Astrocyte of the spinal cord (primary cell): ENCODE data around the gene RABEP2.
A peak's percentile ranks its signal among the peaks of the same experiment; 100 is the strongest.
"Not testable (repeated sequence)": the region's sequence is repeated elsewhere in the genome, so short reads cannot be mapped to it uniquely, and the experiment has no call there.

ENCODE experiments used
- DNase-seq: peaks from one replicate; pipeline ENCODE4 v3.0.0; 2011; ENCODE audit warnings: low read depth, low spot score
- H3K4me3 ChIP-seq: 2 replicates; pipeline ENCODE4 v1.5.1; 2011; ENCODE audit warnings: low read depth, mild to moderate bottlenecking, low read length, moderate library complexity
- in situ Hi-C: cut with HindIII; loops from 2 replicates; pipeline ENCODE4 v1.10.0; 2017; ENCODE audit warnings: low sequenced_read_pairs
- TF ChIP-seq, protein P1 (sequence below): IDR thresholded peaks from 2 replicates; pipeline ENCODE4 v1.5.1; 2012; ENCODE audit warnings: low read depth, mild to moderate bottlenecking, low read length, inconsistent platforms

Gene RABEP2

DNA sequence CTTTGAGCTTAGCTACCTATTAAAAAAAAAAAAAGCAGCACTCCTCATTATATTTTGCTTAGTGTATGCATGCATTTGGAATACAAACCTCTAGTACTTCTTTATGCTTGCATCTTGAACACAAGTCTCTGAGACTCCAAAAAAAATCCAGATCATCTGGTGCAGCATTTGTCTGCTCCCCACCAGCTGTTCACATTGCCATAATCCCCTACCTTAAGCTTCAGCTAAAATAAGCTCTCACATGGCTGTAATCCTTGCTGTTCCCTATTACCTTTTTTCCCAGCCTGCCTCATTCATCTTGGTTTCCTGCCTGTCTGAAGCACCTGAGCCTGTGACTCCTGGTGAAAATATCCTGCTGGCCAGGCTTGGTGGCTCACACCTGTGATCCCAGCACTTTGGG lies 18.2 kb upstream of the RABEP2 start:
- TF ChIP-seq, protein P1, sequence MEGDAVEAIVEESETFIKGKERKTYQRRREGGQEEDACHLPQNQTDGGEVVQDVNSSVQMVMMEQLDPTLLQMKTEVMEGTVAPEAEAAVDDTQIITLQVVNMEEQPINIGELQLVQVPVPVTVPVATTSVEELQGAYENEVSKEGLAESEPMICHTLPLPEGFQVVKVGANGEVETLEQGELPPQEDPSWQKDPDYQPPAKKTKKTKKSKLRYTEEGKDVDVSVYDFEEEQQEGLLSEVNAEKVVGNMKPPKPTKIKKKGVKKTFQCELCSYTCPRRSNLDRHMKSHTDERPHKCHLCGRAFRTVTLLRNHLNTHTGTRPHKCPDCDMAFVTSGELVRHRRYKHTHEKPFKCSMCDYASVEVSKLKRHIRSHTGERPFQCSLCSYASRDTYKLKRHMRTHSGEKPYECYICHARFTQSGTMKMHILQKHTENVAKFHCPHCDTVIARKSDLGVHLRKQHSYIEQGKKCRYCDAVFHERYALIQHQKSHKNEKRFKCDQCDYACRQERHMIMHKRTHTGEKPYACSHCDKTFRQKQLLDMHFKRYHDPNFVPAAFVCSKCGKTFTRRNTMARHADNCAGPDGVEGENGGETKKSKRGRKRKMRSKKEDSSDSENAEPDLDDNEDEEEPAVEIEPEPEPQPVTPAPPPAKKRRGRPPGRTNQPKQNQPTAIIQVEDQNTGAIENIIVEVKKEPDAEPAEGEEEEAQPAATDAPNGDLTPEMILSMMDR: no peak
- DNase-seq: no peak
- in situ Hi-C loops: no loop called here

DNA sequence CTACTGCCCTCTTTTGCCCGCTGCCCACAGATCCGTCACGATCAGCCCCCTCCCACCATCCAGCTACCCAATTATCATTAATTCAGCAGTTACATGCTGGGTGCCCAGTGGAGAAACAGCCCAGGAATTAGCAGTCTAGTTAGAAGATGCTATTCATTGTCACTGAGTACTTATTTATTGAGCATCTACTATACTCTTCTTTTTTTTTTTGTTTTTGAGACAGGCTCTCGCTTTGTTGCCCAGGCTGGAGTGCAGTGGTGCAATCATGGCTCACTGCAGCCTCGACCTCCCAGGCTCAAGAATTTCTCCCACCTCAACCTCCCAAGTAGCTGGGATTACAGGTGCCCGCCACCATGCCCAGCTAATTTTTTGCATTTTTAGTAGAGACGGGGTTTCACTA lies 14.8 kb upstream of the RABEP2 start:
- in situ Hi-C loops, DNase-seq, H3K4me3 ChIP-seq: not testable (repeated sequence)

More for the DNA sequence above, 18.2 kb upstream of the RABEP2 start:
- H3K4me3 ChIP-seq: no peak overlapping the region

DNA sequence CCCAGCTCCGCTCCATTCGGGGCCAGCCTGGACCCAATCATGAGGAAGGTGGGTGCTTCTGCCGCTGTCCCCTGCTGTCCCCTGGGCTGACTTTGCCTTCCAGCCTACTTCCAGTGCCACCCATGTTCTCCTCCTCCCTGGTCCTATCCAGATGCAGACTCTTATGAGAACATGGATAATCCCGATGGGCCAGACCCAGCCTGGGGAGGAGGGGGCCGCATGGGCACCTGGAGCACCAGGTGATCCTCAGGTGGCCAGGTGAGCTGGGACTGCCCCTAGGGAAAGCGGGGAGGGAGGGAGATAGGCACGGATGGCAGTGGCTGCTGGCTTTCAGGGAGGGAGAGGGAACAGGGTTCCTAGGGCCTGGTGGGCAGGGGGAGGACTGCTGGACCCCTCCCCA lies 13.7 kb upstream of the RABEP2 start:
- DNase-seq: no peak
- TF ChIP-seq, protein P1: no peak
- no peak overlapping the region for H3K4me3 ChIP-seq
- in situ Hi-C loops: no loop called here

DNA sequence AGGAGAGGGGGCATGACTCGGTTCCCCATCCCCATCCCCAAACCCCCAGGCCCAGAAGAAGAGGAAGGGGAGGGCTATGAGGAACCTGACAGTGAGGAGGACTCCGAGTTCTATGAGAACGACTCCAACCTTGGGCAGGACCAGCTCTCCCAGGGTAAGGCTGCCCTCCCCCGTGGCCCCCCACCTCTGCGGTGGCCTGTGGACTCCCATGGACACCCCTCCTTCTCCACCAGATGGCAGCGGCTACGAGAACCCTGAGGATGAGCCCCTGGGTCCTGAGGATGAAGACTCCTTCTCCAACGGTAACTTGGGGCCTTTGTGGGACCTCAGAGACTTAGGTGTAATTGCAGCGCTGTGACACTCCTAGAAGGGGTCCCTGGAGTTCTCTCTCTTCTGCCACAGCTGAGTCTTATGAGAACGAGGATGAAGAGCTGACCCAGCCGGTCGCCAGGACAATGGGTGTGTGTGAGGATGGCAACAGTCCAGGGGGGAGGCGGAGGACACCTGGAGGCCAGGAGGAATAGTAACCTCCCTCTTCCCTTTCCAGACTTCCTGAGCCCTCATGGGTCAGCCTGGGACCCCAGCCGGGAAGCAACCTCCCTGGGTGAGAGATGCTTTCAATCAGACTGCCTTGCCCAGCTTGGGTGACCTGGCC lies 12.3 kb upstream of the RABEP2 start:
- in situ Hi-C loops: no loop called here
- no peak overlapping the region for H3K4me3 ChIP-seq
- TF ChIP-seq, protein P1: no peak
- no peak for DNase-seq

DNA sequence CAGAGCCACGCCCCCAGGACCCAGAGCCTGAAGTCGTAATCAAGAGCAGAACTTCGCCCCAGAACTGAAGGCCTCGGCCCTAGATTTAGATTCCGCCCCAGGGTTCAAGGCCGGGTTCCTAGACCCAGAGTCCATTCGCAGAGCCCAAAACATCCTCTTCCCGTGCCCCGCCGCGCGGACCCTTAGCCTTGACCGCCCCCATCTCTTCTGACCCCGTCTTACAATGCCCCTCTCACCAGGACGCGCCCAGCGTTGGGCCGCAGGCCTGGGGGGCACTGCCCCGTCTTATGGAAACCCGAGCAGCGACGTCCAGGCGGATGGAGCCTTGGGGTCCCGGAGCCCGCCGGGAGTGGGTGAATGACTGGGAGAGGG lies 11.7 kb upstream of the RABEP2 start:
- in situ Hi-C loops: no loop called here
- no peak overlapping the region for H3K4me3 ChIP-seq
- DNase-seq: no peak
- TF ChIP-seq, protein P1: no peak

DNA sequence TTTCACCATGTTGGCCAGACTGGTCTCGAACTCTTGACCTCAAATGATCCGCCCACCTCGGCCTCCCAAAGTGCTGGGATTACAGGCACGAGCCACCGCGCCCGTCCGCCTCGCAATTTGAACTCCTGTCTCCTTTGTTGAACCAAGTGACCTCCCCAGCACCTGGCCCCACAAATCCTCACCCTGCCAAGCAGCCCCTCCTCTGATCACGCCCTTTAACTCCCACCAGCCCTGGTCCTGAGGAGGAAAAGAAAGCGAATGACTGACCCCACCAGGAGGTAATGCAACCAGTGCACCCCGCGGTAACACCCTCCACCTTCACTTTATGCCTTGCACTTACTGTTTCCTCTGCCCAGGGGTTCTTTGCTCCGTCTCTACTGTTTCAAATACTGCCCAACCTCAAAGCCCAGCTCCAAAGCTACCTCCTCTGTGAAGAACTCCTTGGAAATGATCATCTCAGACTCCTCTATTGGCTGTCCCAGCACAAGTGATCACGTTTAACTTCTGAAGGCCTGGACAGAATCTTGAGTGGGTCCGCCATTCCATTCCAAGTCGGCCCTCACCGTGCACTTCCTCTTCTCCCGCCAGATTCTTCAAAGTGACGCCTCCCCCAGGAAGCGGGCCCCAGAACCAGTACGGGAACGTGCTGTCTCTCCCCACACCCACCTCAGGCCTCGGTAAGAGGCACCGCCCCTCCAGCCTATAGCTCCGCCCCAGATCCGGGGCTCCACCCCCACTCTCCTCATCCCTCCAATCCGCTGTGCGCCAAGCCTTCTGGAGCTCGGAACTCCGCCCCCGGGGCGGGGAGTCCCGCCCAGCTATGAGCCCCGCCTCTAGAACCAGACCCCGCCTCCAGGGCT lies 11.1 kb upstream of the RABEP2 start:
- TF ChIP-seq, protein P1: no peak
- H3K4me3 ChIP-seq: peak overlapping the region; percentile 20
- DNase-seq: peak; percentile 74
- in situ Hi-C loops: no loop called here

DNA sequence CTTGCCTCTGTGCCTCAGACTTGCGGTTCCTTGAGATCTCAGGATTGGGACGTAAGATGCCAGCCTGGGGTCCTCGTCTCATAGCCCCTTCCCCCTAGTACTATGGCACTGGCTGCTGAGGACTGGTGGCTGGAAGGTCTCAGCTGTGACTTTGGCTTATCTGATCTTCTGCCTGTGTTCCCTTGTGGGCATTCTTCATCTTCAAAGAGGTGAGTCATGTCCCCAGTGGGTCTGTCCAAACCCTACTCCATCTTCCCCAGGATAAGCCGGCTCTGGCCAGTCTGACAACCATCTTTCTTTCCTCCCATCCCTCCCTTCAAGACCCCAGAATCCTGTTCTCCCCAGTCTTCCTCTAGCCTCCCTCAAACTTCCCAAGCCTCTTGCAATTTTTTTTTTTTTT lies 10.3 kb upstream of the RABEP2 start:
- TF ChIP-seq, protein P1: no peak
- no peak overlapping the region for H3K4me3 ChIP-seq
- in situ Hi-C loops: no loop called here
- DNase-seq: no peak
